Measurements from ENCODE around the gene SGPP2. TPM values are rescaled to one million over a fixed set of nuclear protein-coding genes. Genes with fewer than 3 reads are reported as not detected.

SGPP2 gene, protein sequence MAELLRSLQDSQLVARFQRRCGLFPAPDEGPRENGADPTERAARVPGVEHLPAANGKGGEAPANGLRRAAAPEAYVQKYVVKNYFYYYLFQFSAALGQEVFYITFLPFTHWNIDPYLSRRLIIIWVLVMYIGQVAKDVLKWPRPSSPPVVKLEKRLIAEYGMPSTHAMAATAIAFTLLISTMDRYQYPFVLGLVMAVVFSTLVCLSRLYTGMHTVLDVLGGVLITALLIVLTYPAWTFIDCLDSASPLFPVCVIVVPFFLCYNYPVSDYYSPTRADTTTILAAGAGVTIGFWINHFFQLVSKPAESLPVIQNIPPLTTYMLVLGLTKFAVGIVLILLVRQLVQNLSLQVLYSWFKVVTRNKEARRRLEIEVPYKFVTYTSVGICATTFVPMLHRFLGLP
- under 1 TPM in 2 of 6 donors, not detected in 4; 0.15 to 0.17 TPM for polyA plus RNA-seq (ENCODE audit: low read depth in 6 of 6)

DNA sequence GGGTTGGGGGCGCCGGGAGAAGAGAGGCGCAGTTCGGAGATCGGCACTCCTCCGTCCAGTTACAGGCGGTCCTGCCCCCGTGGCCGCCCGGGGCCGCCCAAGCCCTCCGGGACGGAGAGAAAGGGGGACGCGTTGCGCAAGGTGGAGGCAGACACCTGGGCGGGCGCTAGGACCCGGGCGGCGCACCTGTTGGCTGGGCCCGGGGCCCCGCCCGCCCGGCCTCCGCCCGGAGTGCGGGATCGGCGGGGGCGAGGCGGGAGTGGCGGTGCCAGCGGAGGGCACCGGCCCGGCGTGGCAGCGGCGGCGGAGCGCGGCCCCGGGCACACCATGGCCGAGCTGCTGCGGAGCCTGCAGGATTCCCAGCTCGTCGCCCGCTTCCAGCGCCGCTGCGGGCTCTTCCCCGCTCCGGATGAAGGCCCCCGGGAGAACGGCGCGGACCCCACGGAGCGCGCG is at the start of gene SGPP2:
TSS of gene SGPP2 (plus strand) at position 268 of the 453 bp plus-strand sequence. CDS start at position 328, 60 bp downstream.
- Mint-ChIP-seq H3K9me3 (peaks cover 0 to 7% (median 0%) of the 10 kb centered on the region in 7 donors), H3K4me3 (peak within 1 kb of the TSS in 7 of 8 donors; percentile 47 to 87 (median 80)), H3K27me3 (peaks cover 39 to 64% (median 57%) of the 10 kb centered on the region in 3 donors), H3K27ac (peak within 1 kb of the TSS in 4 of 6 donors; percentile 58 to 86 (median 78)), H3K4me1 (peaks cover 16 to 20% (median 18%) of the 10 kb centered on the region in 3 donors), H3K36me3 (peaks cover 0 to 13% of the 10 kb centered on the region in 2 donors)
- DNase-seq, result no peak
- peak in 1 of 2 donors; percentile 37 for ATAC-seq (ENCODE audit: low read depth in 2 of 2)

DNA sequence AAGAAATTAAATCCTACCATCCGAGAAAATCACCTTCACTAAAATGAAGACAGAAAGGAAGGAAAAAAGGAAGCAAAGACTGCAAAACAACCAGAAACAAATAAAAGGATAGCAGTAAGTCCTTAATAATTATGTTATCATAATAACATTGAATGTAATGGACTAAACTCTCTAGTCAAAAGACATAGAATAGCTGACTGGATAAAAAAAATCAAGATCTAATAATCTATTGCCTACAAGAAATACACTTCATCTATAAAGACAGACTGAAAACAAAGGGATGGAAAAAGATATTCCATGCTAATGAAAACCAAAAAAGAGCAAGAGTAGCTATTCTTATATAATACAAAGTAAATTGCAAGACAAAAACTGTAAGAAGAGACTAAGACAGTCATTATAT is 48.5 kb upstream of the SGPP2 start:
- no peak for ATAC-seq (ENCODE audit: low read depth in 2 of 2)
- H3K4me1 Mint-ChIP-seq, result no peaks in the 10 kb centered on the region
- no peak for DNase-seq
- H3K27ac Mint-ChIP-seq, result no peak overlapping the region
- H3K27me3 Mint-ChIP-seq, result peaks cover 0 to 5% (median 0%) of the 10 kb centered on the region in 3 donors
- peaks cover 2 to 28% (median 9%) of the 10 kb centered on the region in 7 donors for H3K9me3 Mint-ChIP-seq
- H3K4me3 Mint-ChIP-seq, result no peak overlapping the region
- peaks cover 0 to under 1% of the 10 kb centered on the region in 2 donors for H3K36me3 Mint-ChIP-seq

DNA sequence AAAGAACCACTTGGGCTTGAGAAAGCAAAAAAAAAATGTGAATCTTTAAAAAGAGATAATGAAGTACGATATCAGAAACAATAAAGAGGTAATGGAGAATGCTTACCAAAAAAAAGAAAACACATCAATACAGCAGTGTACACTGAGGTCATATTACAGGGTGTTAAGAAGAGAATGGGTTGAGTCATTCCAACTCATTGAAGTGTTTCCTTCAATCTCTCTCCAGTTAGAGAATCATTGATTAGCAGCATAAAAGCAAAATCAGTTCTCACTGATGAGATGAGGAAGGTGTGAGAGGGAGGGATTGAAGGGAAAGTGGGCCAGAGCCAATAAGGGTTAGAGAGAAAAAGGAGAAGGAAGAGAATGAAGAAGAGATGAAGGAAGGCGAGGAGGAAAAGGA is 43.9 kb upstream of the SGPP2 start:
- ATAC-seq (ENCODE audit: low read depth in 2 of 2), result no peak
- DNase-seq, result no peak
- Mint-ChIP-seq H3K4me1 (no peaks in the 10 kb centered on the region), H3K27ac (no peak overlapping the region), H3K36me3 (no peaks in the 10 kb centered on the region), H3K4me3 (no peak overlapping the region), H3K9me3 (peaks cover 0 to 7% (median 3%) of the 10 kb centered on the region in 7 donors), H3K27me3 (no peaks in the 10 kb centered on the region)

DNA sequence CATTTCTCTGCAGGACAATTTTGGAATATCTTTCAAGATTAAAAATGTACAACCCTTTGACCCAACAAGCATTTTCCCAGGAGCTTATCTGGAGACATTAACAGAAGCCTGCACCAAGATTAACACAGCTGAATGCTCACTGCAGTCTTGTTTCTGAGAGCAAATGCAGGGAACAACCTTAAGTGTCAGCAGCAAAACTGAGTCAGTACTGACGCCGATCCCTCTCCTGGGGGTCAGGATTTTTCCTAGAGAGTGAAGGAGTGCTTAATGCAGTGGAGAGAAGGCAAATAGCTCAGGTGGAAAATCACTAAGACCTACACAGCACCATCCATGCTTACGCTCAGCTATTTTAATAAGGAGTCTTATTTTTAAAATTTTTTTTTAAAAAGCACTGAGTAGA is 42.8 kb upstream of the SGPP2 start:
- ATAC-seq (ENCODE audit: low read depth in 2 of 2) (no peak), DNase-seq (no peak)
- Mint-ChIP-seq H3K36me3 (no peaks in the 10 kb centered on the region), H3K27ac (no peak overlapping the region), H3K4me1 (no peaks in the 10 kb centered on the region), H3K9me3 (peaks cover 0 to 3% (median 0%) of the 10 kb centered on the region in 7 donors), H3K27me3 (no peaks in the 10 kb centered on the region), H3K4me3 (no peak overlapping the region)

DNA sequence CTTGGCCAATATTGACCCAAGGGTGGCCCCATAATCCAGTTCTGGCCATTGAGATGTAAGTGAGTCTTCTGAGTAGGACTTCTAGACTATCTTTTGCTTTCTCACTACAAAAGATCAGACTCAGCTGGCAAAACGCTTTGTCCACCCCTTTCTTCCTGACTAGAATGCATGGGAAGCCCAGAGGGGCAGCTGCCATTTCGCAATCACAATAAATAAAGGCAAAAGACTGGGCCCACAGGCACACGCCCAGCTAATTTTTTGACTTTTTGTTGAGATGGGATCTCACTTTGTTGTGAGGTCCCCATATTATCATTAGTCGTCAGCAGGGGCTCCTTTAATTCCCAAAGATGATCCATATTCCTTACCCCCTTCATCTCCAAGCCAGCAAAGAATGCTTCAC is 41.1 kb upstream of the SGPP2 start:
- Mint-ChIP-seq H3K27ac (no peak overlapping the region), H3K36me3 (no peaks in the 10 kb centered on the region), H3K9me3 (peaks cover 0 to 5% (median 0%) of the 10 kb centered on the region in 7 donors), H3K4me1 (no peaks in the 10 kb centered on the region), H3K4me3 (no peak overlapping the region), H3K27me3 (peaks cover 0 to 4% (median 0%) of the 10 kb centered on the region in 3 donors)
- DNase-seq (no peak), ATAC-seq (ENCODE audit: low read depth in 2 of 2) (no peak)

DNA sequence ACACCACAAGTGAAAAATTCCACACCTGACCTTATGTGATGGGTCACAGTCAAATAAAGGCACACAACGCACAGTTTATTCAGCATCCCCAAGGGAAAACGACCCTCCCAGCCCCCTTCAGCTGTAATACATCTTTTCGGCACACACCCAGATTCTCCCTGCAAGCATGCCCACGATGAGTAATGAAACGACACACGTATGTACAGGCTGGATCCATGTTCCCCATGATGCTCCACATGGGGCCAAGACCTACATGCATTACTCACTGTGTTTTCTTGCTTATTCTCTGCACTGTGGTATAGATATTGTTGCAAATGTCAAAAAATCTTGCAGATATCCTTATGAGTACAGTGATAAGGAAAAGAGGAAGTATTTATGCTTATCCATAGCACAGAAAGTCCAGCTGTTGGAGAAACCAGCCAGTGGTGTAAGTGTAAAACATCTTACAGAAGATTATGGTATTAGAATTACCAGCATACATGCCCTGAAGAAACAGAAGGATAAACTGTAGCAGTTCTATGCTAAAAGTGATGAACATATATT is 32.5 kb upstream of the SGPP2 start:
- Mint-ChIP-seq H3K36me3 (no peaks in the 10 kb centered on the region), H3K9me3 (peaks cover 0 to 6% (median 1%) of the 10 kb centered on the region in 7 donors), H3K4me3 (no peak overlapping the region), H3K27ac (no peak overlapping the region), H3K4me1 (no peaks in the 10 kb centered on the region), H3K27me3 (peaks cover 0 to 4% (median 0%) of the 10 kb centered on the region in 3 donors)
- DNase-seq (no peak), ATAC-seq (ENCODE audit: low read depth in 2 of 2) (no peak)

DNA sequence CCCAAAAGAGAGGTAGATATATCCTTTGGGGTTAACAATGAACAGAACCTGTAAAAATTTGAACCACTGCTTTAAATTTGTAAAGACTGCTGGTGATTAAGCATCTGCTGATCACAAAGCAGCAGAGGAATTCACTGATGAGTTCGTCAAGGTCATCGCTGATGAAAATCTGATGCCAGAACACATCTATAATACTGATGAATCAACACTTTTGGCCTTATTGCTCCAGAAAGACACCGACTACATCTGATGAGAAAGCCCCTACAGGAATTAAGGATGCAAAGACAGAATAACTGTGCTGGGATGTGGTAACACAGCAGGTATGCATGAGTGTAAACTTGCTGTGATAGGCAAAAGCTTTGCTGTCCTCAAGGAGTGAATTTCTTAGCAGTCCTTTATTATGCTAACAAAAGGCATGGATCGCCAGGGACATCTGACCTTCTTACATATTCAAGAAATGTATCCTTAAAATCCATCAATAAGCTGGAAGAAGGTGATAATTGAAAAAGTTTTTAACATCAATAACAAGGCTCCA is 30.5 kb upstream of the SGPP2 start:
- DNase-seq (no peak), ATAC-seq (ENCODE audit: low read depth in 2 of 2) (no peak)
- no peak overlapping the region for H3K4me3 Mint-ChIP-seq
- H3K4me1 Mint-ChIP-seq, result no peaks in the 10 kb centered on the region
- H3K27me3 Mint-ChIP-seq, result no peaks in the 10 kb centered on the region
- peaks cover 0 to 10% (median 4%) of the 10 kb centered on the region in 7 donors for H3K9me3 Mint-ChIP-seq
- no peaks in the 10 kb centered on the region for H3K36me3 Mint-ChIP-seq
- H3K27ac Mint-ChIP-seq, result no peak overlapping the region

DNA sequence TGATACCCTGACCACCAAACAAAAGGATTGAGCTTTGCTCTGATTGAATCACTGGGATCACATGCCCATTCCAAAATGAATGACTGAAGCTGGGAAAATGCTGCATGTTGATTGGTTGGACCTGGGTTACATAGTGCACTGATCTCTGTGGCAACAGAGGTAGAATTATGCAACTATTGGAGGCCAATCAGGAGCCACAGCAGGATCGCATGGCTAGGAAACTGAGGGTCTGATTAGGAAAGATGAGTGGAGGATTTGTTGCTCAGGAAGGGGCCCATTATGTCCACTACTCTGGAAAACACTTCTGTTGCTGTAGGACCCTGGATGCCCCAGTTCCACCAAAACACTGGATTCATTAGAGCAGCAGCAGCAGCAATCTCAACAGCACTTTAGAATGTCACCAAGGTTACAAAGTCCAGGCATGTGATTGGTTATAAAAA is 25.9 kb upstream of the SGPP2 start:
- Mint-ChIP-seq H3K36me3 (no peaks in the 10 kb centered on the region), H3K27me3 (peaks cover 0 to 10% (median 0%) of the 10 kb centered on the region in 3 donors), H3K27ac (no peak overlapping the region), H3K4me3 (no peak overlapping the region), H3K9me3 (peaks cover 0 to 18% (median 7%) of the 10 kb centered on the region in 7 donors), H3K4me1 (no peaks in the 10 kb centered on the region)
- no peak for DNase-seq
- no peak for ATAC-seq (ENCODE audit: low read depth in 2 of 2)

DNA sequence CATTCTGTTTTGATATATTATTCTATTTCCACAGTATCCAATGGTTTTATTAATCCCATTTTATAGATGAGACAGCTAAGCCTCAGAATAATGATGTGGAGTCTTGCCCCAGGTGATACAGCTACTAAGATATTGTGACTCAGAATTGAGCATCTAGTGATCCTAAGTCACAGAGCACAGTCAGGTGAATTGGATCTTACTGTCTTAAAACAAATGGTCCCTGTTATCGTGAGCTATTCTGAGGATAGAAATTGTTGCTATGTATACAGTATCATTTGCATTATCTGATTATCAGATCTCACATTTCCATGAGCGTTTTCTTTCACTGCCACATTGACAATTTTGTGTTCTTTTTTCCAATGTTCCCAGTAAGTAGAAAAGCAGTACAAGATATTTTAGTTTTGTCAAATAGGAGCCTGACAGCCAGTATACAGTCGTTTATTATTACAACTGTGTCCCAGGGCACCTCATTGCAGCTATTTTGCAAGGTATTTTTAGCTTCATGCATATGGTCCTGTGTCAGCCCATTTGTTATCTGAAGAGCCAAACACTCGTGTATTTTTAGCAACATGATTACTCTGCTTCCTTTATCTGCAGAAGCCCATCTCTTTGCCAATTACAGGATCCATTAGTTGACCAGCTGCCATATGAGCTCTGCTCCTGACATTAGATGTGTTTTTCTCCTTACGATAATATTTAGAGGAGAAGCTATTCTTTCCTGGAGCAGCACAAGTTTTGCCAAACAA is 25.1 kb upstream of the SGPP2 start:
- Mint-ChIP-seq H3K27me3 (peaks cover 0 to 10% (median 0%) of the 10 kb centered on the region in 3 donors), H3K4me1 (no peaks in the 10 kb centered on the region), H3K27ac (no peak overlapping the region), H3K36me3 (no peaks in the 10 kb centered on the region), H3K9me3 (peaks cover 0 to 20% (median 9%) of the 10 kb centered on the region in 7 donors), H3K4me3 (no peak overlapping the region)
- ATAC-seq (ENCODE audit: low read depth in 2 of 2) (no peak), DNase-seq (no peak)

DNA sequence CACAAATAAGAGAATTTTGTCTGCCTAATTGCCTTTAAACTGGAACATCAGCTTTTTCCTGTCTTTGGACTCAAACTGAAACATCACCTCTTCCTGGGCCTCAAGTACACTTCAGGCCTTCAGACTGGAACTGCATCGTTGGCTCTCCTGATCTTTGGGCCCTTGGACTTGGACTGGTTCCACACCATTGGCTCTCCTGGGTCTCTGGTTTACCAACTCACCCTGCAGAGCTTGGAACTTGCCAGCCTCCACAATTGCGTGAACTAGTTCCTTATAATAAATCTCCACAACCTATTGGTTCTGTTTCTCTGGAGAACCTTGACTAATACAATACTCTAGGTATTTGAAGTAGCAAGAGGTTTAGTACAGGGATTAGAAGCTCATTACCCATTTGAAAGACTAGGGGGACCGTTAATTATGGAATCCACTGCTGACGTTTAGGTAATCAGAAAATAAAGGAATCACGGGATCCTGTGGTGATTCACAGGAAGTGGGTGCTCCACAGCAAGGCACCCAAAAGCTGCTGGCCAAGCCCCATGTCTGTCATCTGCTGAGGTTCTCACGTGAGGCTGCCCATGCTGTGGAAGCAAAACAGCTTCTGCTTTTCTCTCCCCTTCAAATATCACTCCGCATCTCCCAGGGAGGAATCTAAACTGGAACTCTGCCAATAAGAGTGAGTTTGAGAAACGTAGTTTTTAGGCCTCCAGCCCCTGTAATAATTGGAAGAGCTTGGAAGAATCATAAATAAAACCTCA is 20.0 kb upstream of the SGPP2 start:
- no peak for DNase-seq
- Mint-ChIP-seq H3K4me3 (no peak overlapping the region), H3K27me3 (peaks cover 0 to 11% (median 10%) of the 10 kb centered on the region in 3 donors), H3K9me3 (peaks cover 2 to 14% (median 6%) of the 10 kb centered on the region in 7 donors), H3K36me3 (no peaks in the 10 kb centered on the region), H3K27ac (no peak overlapping the region), H3K4me1 (no peaks in the 10 kb centered on the region)
- ATAC-seq (ENCODE audit: low read depth in 2 of 2), result no peak

DNA sequence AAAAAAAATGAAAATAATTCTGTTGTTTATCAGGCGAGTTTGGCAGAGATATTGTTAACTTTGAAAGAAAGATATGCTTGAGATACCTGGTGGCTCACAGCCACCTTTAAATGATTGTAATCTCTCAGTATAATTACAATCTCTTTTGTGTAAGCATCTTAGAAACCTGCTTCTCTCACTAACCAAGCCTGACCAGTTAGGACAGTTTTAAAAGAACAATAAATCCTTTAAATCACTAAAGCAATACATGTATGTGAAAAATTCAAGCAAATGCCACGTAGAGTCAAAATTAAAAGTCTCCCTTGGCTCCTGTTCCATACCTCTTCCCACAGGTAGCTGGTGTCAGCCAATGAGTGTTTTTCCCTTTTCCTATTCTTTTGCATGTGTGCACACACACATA is 15.7 kb upstream of the SGPP2 start:
- ATAC-seq (ENCODE audit: low read depth in 2 of 2), result no peak
- no peaks in the 10 kb centered on the region for H3K4me1 Mint-ChIP-seq
- peak overlapping the region in 1 of 6 donors; percentile 16 for H3K27ac Mint-ChIP-seq
- H3K27me3 Mint-ChIP-seq, result peaks cover 0 to 16% (median 0%) of the 10 kb centered on the region in 3 donors
- H3K36me3 Mint-ChIP-seq, result no peaks in the 10 kb centered on the region
- DNase-seq, result no peak
- H3K4me3 Mint-ChIP-seq, result no peak overlapping the region
- H3K9me3 Mint-ChIP-seq, result peaks cover 0 to 24% (median 13%) of the 10 kb centered on the region in 7 donors

DNA sequence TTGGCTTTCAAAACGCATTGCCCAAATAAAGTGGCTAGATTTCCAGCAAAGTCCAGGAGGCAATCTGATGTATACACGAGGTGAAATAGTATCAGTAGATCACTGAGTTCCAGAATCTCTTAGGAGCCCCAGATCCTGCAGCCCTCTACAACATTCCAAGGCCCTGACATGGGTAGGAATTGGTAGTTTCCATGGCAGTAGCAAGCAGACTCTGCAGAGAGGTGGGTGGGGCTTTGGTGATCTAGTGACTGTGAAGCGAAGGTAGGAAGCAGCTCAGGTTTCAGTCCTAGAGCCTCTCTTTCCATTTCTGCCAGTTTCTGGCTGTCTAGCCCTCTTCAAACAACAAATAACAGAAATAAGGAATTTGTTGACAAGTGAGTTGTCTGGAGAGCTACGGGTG is 13.8 kb upstream of the SGPP2 start:
- Mint-ChIP-seq H3K9me3 (peaks cover 0 to 30% (median 13%) of the 10 kb centered on the region in 7 donors), H3K27me3 (peaks cover 0 to 10% (median 0%) of the 10 kb centered on the region in 3 donors), H3K36me3 (no peaks in the 10 kb centered on the region), H3K27ac (no peak overlapping the region), H3K4me1 (no peaks in the 10 kb centered on the region), H3K4me3 (no peak overlapping the region)
- no peak for ATAC-seq (ENCODE audit: low read depth in 2 of 2)
- DNase-seq, result no peak
